ENCODE results near the gene CX3CR1.

DNA sequence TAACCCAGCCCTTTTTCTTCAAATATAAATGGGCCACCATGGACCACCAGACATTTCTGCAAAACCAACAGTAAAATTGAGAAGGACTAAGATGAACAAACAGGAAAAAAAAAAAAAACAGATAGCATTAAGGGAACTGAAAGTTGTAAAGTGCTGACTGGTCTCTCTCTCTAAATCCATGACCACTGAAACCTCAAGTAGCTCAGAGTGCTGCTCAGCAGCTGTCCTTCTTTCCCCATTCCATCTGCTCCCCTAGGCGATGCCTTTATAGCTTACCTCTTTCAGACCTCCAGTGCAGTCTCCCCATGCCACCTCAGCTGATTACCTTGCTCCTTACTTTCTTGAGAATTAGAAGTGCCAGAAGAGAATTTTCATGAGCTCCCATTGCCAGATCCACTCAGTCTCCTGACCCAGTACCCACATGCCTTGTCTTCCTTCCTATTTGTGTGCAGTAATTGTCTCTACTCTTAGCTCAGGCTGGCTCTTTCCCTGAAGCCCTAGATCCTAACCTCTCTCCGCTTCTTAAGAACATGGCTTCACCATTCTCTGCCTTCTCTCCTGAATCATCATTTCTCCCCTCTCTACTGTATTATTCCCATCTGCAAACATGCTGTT, 63.6 kb downstream of the CX3CR1 start:
- no peak for TF ChIP-seq SIN3A (IDR thresholded peaks at IDR 0.05; ENCODE audit: low read depth, low read length)
- TF ChIP-seq ASH2L (IDR thresholded peaks at IDR 0.05; ENCODE audit: borderline replicate concordance, low read depth), result no peak
